ENCODE measurements around the gene WDR31.

DNA sequence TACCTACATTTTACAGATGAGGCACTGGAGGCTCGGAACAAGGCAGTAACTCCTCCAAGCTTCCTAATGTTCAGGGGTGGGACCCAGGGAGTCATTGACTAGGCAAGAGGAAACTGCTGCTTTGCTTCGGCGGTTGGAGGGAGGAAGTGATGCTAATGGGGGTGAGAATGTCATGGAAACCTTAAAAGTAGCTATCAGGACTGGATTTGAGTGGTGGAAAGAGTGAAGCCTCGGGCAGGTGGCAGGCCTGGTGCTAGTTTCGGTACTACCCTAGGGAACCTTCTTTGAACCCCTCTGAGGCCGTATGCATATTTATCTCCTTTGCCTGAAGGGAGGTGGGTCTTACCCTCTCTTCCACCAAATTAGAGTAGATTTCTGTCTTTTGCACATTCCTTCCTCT lies 10.9 kb upstream of the WDR31 start:
- TF ChIP-seq, protein P1, sequence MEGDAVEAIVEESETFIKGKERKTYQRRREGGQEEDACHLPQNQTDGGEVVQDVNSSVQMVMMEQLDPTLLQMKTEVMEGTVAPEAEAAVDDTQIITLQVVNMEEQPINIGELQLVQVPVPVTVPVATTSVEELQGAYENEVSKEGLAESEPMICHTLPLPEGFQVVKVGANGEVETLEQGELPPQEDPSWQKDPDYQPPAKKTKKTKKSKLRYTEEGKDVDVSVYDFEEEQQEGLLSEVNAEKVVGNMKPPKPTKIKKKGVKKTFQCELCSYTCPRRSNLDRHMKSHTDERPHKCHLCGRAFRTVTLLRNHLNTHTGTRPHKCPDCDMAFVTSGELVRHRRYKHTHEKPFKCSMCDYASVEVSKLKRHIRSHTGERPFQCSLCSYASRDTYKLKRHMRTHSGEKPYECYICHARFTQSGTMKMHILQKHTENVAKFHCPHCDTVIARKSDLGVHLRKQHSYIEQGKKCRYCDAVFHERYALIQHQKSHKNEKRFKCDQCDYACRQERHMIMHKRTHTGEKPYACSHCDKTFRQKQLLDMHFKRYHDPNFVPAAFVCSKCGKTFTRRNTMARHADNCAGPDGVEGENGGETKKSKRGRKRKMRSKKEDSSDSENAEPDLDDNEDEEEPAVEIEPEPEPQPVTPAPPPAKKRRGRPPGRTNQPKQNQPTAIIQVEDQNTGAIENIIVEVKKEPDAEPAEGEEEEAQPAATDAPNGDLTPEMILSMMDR (IDR thresholded peaks at IDR 0.05): no peak
- no peak for TF ChIP-seq POLR2AphosphoS5 (IDR thresholded peaks at IDR 0.05)
- TF ChIP-seq POLR2A (IDR thresholded peaks at IDR 0.05): no peak

Data from stomach (tissue), 4 donors.